WTC11 (cell line): Measurements from ENCODE around the gene VASH1.

Experiments used
- ATF2 ChIP-seq: sonication (generic); formaldehyde crosslinking; IDR thresholded peaks from 2 replicates; pipeline ENCODE4 v1.8.1; 2022; ENCODE audit warnings: low read depth, missing genetic modification reagents, borderline replicate concordance
- CTCF ChIP-seq: fragments of 200-600 bp; IDR thresholded peaks from 2 replicates; pipeline ENCODE4 v1.8.0; 2022; ENCODE audit warnings: antibody characterized with exemption
- E2F1 ChIP-seq: sonication (generic); formaldehyde crosslinking; IDR thresholded peaks from 2 replicates; pipeline ENCODE4 v1.8.0; 2022; ENCODE audit warnings: mild to moderate bottlenecking, missing genetic modification reagents
- E2F4 ChIP-seq: sonication (generic); formaldehyde crosslinking; IDR thresholded peaks from 2 replicates; pipeline ENCODE4 v1.8.1; 2022; ENCODE audit warnings: low read depth, mild to moderate bottlenecking, moderate library complexity, missing genetic modification reagents, borderline replicate concordance
- ETV6 ChIP-seq: sonication (generic); formaldehyde crosslinking; IDR thresholded peaks from 2 replicates; pipeline ENCODE4 v1.8.1; 2022; ENCODE audit warnings: mild to moderate bottlenecking, missing genetic modification reagents
- FOXP4 ChIP-seq: sonication (generic); formaldehyde crosslinking; IDR thresholded peaks from 2 replicates; pipeline ENCODE4 v1.8.0; 2022; ENCODE audit warnings: mild to moderate bottlenecking, missing genetic modification reagents
- GRHL2 ChIP-seq: fragments of 250-450 bp; sonication (Bioruptor Pico); IDR thresholded peaks from 2 replicates; pipeline ENCODE4 v1.8.0; 2022; ENCODE audit warnings: mild to moderate bottlenecking, moderate library complexity; ENCODE audit not compliant: insufficient replicate concordance, severe bottlenecking
- HMGXB4 ChIP-seq: sonication (generic); formaldehyde crosslinking; IDR thresholded peaks from 2 replicates; pipeline ENCODE4 v1.8.1; 2023; ENCODE audit warnings: mild to moderate bottlenecking, moderate library complexity, missing genetic modification reagents
- IRF2 ChIP-seq: sonication (generic); formaldehyde crosslinking; IDR thresholded peaks from 2 replicates; pipeline ENCODE4 v1.8.0; 2022; ENCODE audit warnings: low read depth, missing genetic modification reagents, borderline replicate concordance
- ZNF121 ChIP-seq: sonication (generic); formaldehyde crosslinking; IDR thresholded peaks from 2 replicates; pipeline ENCODE4 v1.8.0; 2023; ENCODE audit warnings: missing genetic modification reagents
- TF ChIP-seq, protein P1 (sequence below): sonication (generic); formaldehyde crosslinking; IDR thresholded peaks from 2 replicates; pipeline ENCODE4 v1.8.0; 2022; ENCODE audit warnings: mild to moderate bottlenecking, missing genetic modification reagents
- TF ChIP-seq, protein P2 (sequence below): sonication (generic); formaldehyde crosslinking; IDR thresholded peaks from 2 replicates; pipeline ENCODE4 v1.8.1; 2023; ENCODE audit warnings: mild to moderate bottlenecking, missing genetic modification reagents, moderate library complexity

DNA sequence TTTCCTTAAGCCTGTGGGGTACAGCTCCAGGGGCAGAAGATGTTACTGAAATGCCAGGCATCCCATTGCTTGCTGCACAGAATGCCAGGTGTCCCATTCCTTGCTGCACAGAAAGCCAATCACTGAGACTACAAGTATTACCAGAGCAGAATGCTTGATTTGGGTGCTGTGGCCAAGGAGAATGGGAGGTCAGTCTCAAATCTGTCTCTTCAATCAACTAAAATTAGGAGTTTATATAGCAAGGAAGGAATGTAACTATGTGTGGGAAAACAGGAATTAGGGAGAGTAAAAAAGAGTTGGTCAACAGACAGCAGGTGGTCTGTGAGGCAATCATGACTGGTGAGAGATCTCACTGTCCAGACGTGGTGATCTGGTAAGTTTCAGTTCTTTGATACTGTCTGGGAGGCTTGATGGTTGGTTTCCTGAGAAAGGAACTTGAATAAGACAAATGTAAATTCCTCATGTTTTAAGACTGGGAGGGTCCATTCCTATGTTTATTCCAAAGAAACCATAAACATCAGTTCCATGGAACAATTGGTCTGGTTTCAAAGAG lies 31.2 kb upstream of the VASH1 start:
- TF ChIP-seq FOXP4 (CRISPR knock-in tag) (no peak), ETV6 (no peak), IRF2 (CRISPR knock-in tag) (no peak), E2F4 (CRISPR knock-in tag) (no peak), CTCF (no peak), ZNF121 (CRISPR knock-in tag) (no peak), HMGXB4 (CRISPR knock-in tag) (no peak), ATF2 (CRISPR knock-in tag) (no peak), E2F1 (CRISPR knock-in tag) (no peak), GRHL2 (no peak)
- TF ChIP-seq, protein P1, sequence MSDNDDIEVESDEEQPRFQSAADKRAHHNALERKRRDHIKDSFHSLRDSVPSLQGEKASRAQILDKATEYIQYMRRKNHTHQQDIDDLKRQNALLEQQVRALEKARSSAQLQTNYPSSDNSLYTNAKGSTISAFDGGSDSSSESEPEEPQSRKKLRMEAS (CRISPR knock-in tag), result no peak
- TF ChIP-seq, protein P2, sequence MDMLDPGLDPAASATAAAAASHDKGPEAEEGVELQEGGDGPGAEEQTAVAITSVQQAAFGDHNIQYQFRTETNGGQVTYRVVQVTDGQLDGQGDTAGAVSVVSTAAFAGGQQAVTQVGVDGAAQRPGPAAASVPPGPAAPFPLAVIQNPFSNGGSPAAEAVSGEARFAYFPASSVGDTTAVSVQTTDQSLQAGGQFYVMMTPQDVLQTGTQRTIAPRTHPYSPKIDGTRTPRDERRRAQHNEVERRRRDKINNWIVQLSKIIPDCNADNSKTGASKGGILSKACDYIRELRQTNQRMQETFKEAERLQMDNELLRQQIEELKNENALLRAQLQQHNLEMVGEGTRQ (CRISPR knock-in tag), result no peak
